GM12878 (cell line): Measurements from ENCODE around the gene ATAD2B. TPM values are rescaled to one million over a fixed set of nuclear protein-coding genes. Genes with fewer than 3 reads are reported as not detected.

Source experiments
- ATAC-seq: fragments of 200-7000 bp; cut with Tn5 transposase; 3 replicates; pipeline ENCODE4 v1.9.1; 2020; ENCODE audit warnings: mild to moderate bottlenecking, moderate library complexity
- BruUV-seq: library from RNA; stranded (reverse); fragments of 400-500 nt; replicated peaks from 2 replicates; lab custom pipeline; 2021; lab: Mats Ljungman, UMichigan
- CTCF ChIA-PET: fragments of 300-600 bp; sonication (Branson Sonifier 250); formaldehyde crosslinking; extraction: SDS; loops from one replicate; lab custom pipeline; 2021; ENCODE audit warnings: inconsistent platforms; lab: Yijun Ruan, JAX
- POLR2A ChIA-PET: fragments of 350-600 bp; formaldehyde crosslinking; extraction: SDS; loops from one replicate; lab custom pipeline; 2021; ENCODE audit warnings: inconsistent platforms; lab: Charles Lee
- RAD21 ChIA-PET: fragments of 300-600 bp; sonication (Branson Sonifier 250); formaldehyde crosslinking; loops from one replicate; lab custom pipeline; 2023; ENCODE audit warnings: antibody characterized with exemption; ENCODE audit not compliant: unreplicated experiment; lab: Charles Lee
- SMC1A ChIA-PET: fragments of 300-600 bp; sonication (Branson Sonifier 250); formaldehyde crosslinking; loops from one replicate; lab custom pipeline; 2023; ENCODE audit not compliant: unreplicated experiment, uncharacterized antibody; lab: Charles Lee
- DNase-seq: peaks from one replicate; pipeline ENCODE4 v3.0.0-alpha.2; 2011; ENCODE audit warnings: low read depth, low spot score
- FAIRE-seq: peaks from 3 replicates; lab custom pipeline; 2011; peaks lifted over from hg19 to GRCh38; lab: Jason Lieb, UNC
- H2AFZ ChIP-seq: 2 replicates; pipeline ENCODE4 v1.6.0; 2011; ENCODE audit warnings: low read depth, low read length, control low read depth; ENCODE audit not compliant: control insufficient read depth
- H3K27ac ChIP-seq: 2 replicates; pipeline ENCODE4 v1.5.1; 2011; ENCODE audit warnings: control low read depth; ENCODE audit not compliant: control insufficient read depth, insufficient read depth
- H3K27me3 ChIP-seq, 2 experiments: replicated peaks in 1 of 2; 2 replicates each; pipeline versions ENCODE4 v1.6.0 to v1.6.1; 2011; ENCODE audit warnings: low read length in 1 of 2; ENCODE audit not compliant: control insufficient read depth in 2 of 2, insufficient read depth in 2 of 2
- H3K36me3 ChIP-seq, 2 experiments: 2 replicates each; pipeline ENCODE4 v1.5.1; 2011; ENCODE audit warnings: low read length in 1 of 2; ENCODE audit not compliant: control insufficient read depth in 2 of 2, insufficient read depth in 2 of 2
- H3K4me1 ChIP-seq: 2 replicates; pipeline ENCODE4 v1.6.1; 2011; ENCODE audit warnings: mild to moderate bottlenecking, low read length, moderate library complexity, mixed read lengths; ENCODE audit not compliant: control insufficient read depth, insufficient read depth
- H3K4me2 ChIP-seq: 2 replicates; pipeline ENCODE4 v1.6.0; 2011; ENCODE audit warnings: control low read depth; ENCODE audit not compliant: control insufficient read depth, insufficient read depth
- H3K4me3 ChIP-seq: fragments of 200-600 bp; sonication (generic); 2 replicates; pipeline ENCODE4 v1.5.1; 2016
- H3K79me2 ChIP-seq: 2 replicates; pipeline ENCODE4 v1.6.0; 2011; ENCODE audit warnings: low read length; ENCODE audit not compliant: control insufficient read depth, insufficient read depth
- H3K9ac ChIP-seq: 2 replicates; pipeline ENCODE4 v1.8.0; 2011; ENCODE audit warnings: low read length, control low read depth, mixed read lengths; ENCODE audit not compliant: control insufficient read depth, insufficient read depth
- H3K9me3 ChIP-seq: replicated peaks from 3 replicates; pipeline ENCODE4 v1.5.1; 2011; ENCODE audit warnings: mild to moderate bottlenecking, low read length; ENCODE audit not compliant: control insufficient read depth, insufficient read depth
- H4K20me1 ChIP-seq: 2 replicates; pipeline ENCODE4 v1.6.0; 2011; ENCODE audit not compliant: control insufficient read depth, insufficient read depth
- ATF7 ChIP-seq: fragments of 450-650 bp; IDR thresholded peaks from 2 replicates; pipeline ENCODE4 v1.6.1; 2016; ENCODE audit warnings: low read depth, mild to moderate bottlenecking
- ELK1 ChIP-seq: IDR thresholded peaks from 2 replicates; pipeline ENCODE4 v1.6.1; 2012; ENCODE audit warnings: low read depth, low read length, improper control_type of control experiment
- GATAD2B ChIP-seq: fragments of 450-650 bp; conservative IDR thresholded peaks from 2 replicates; pipeline ENCODE4 v1.6.1; 2017; ENCODE audit warnings: low read depth, mild to moderate bottlenecking, moderate library complexity
- KLF5 ChIP-seq: fragments of 450-650 bp; IDR thresholded peaks from 2 replicates; pipeline ENCODE4 v1.6.1; 2014; ENCODE audit warnings: mild to moderate bottlenecking; ENCODE audit not compliant: partially characterized antibody
- MEF2B ChIP-seq: fragments of 450-650 bp; IDR thresholded peaks from 2 replicates; pipeline ENCODE4 v1.6.1; 2018; ENCODE audit warnings: mild to moderate bottlenecking, moderate library complexity; ENCODE audit not compliant: partially characterized antibody, poor library complexity, severe bottlenecking
- POLR2AphosphoS5 ChIP-seq: IDR thresholded peaks from 2 replicates; pipeline ENCODE4 v1.6.1; 2011; ENCODE audit warnings: mild to moderate bottlenecking, low read length, inconsistent platforms
- RELA ChIP-seq: fragments of 450-650 bp; IDR thresholded peaks from 2 replicates; pipeline ENCODE4 v1.8.0; 2014; ENCODE audit warnings: borderline replicate concordance; ENCODE audit not compliant: partially characterized antibody
- USF2 ChIP-seq: IDR thresholded peaks from 2 replicates; pipeline ENCODE4 v1.6.1; 2011; ENCODE audit warnings: low read depth, low read length, improper control_type of control experiment, borderline replicate concordance
- ZBTB11 ChIP-seq: fragments of 450-650 bp; formaldehyde crosslinking; IDR thresholded peaks from 2 replicates; pipeline ENCODE4 v1.5.0; 2022; ENCODE audit warnings: mild to moderate bottlenecking, missing genetic modification characterization
- ZNF687 ChIP-seq: fragments of 450-650 bp; IDR thresholded peaks from 2 replicates; pipeline ENCODE4 v1.6.1; 2017; ENCODE audit warnings: mild to moderate bottlenecking, moderate library complexity
- WGBS: methylation state at CpG from one replicate; pipeline ENCODE4 v1.1.6; 2016; ENCODE audit warnings: low lambda C conversion rate; ENCODE audit not compliant: insufficient replicate concordance, insufficient coverage; ENCODE audit errors: missing lambda C conversion rate; 5-methylcytosine and 5-hydroxymethylcytosine counted together
- in situ Hi-C: fragments of 300-500 bp; cut with MboI; formaldehyde crosslinking; loops from 9 replicates; pipeline ENCODE4 v1.14.3; 2018; ENCODE audit warnings: mixed read lengths
- intact Hi-C: fragments of 100-400 bp; cut with micrococcal nuclease; formaldehyde crosslinking; loops from one replicate; pipeline ENCODE4 v1.14.2; 2022; ENCODE audit not compliant: unreplicated experiment
- polyA plus RNA-seq, 11 experiments: library from polyadenylated mRNA; depleted of rRNA in 4 of 11; unstranded in 6 of 11; stranded (reverse) in 5 of 11; fragments of >200 nt; fragmentation: Nextera tagmentation in 4 of 11; fragmentation: Illumina TruSeq in 1 of 11; extraction: Ambion mirVana in 4 of 11; extraction: Trizol in 1 of 11; gene quantifications; 1 replicate in 1 of 11; 2 replicates in 10 of 11; pipeline versions ENCODE4 v1.2.1 to v1.2.3, GENCODE V29; 2011 to 2016; ENCODE audit warnings: inconsistent platforms in 2 of 11, missing spikeins in 2 of 11, low read depth in 1 of 11
- total RNA-seq, 4 experiments: library from RNA; depleted of rRNA in 3 of 4; stranded (reverse); fragments of >200 nt in 3 of 4; fragmentation: Illumina TruSeq in 1 of 4; extraction: Trizol in 1 of 4; gene quantifications; 2 replicates each; pipeline versions ENCODE4 v1.2.1 to v1.2.3, GENCODE V29; 2013 to 2021

Gene ATAD2B
- total and polyA plus RNA-seq, 10 of the 15 experiments (the other 5 are each of a cell fraction or from before 2014, with no cell fraction given), result 3.6 to 29.9 (median 16.8) TPM

- DNase-seq (no peak), FAIRE-seq (no peak), ATAC-seq (no peak)
- in situ Hi-C loops, result no loop called here
- Histone ChIP-seq H2AFZ (no peak overlapping the region), H3K4me1 (no peaks in the 10 kb centered on the region), H3K9ac (no peak overlapping the region), H4K20me1 (no peaks in the 10 kb centered on the region), H3K36me3 (peaks cover 4 to 5% of the 10 kb centered on the region in 2 experiments; a peak in 3 of 4 replicates), H3K27ac (no peak overlapping the region), H3K4me3 (no peak overlapping the region)
- 97% methylated on average over 9 of the region's 9 CpGs for WGBS
- ChIA-PET RAD21 (no interaction called here), CTCF (no interaction called here)
- intact Hi-C loops, result no loop called here
- BruUV-seq, result no TSS peak
- TF ChIP-seq MEF2B (no peak), ELK1 (no peak), RELA (no peak), GATAD2B (no peak), ATF7 (no peak), POLR2AphosphoS5 (no peak), KLF5 (no peak), ZNF687 (no peak), ZBTB11 (no peak), USF2 (no peak)
- TF ChIP-seq, all 136 proteins: peak for 0
- ChIA-PET POLR2A (no interaction called here), SMC1A (no interaction called here)
- Histone ChIP-seq H3K4me2 (no peak overlapping the region), H3K27me3 (no peaks in the 10 kb centered on the region), H3K79me2 (no peaks in the 10 kb centered on the region), H3K9me3 (no peaks in the 10 kb centered on the region)
These were observed 219.8 kb downstream of the ATAD2B start for GRCh38 chr2:23707096-23707495.
